Adrenal gland (tissue), 12 donors: Measurements from ENCODE around the gene ITIH5. TPM values are rescaled to one million over a fixed set of nuclear protein-coding genes. Genes with fewer than 3 reads are reported as not detected.
"Not testable (repeated sequence)": the region's sequence is repeated elsewhere in the genome, so short reads cannot be mapped to it uniquely, and the experiment has no call there.

ENCODE experiments used
- DNase-seq, 7 donors: peaks; one replicate each; pipeline ENCODE4 v3.0.0-alpha.2; 2019 to 2020
- H3K27ac ChIP-seq, 5 donors: fragments of 200-600 bp; sonication (generic) in 4 of 5; 1 replicate in 3 of 5; 2 replicates in 2 of 5; pipeline versions ENCODE4 v1.5.1 to v1.8.0; 2016 to 2020; ENCODE audit warnings: mild to moderate bottlenecking in 1 of 5
- H3K27me3 ChIP-seq: fragments of 200-600 bp; 2 replicates; pipeline ENCODE4 v1.8.0; 2021
- H3K36me3 ChIP-seq, 2 donors: fragments of 200-600 bp; replicated peaks in 1 of 2; 1 replicate in 1 of 2; 2 replicates in 1 of 2; pipeline versions ENCODE4 v1.5.1 to v1.8.0; 2018 to 2022
- H3K4me1 ChIP-seq, 2 donors: fragments of 200-600 bp; replicated peaks in 1 of 2; 1 replicate in 1 of 2; 2 replicates in 1 of 2; pipeline versions ENCODE4 v1.5.1 to v1.8.0; 2018 to 2021
- H3K4me3 ChIP-seq, 4 donors: fragments of 200-600 bp; sonication (generic) in 3 of 4; one replicate each; pipeline ENCODE4 v1.5.1; 2016 to 2018
- H3K9me3 ChIP-seq, 3 donors: fragments of 200-600 bp; sonication (generic) in 1 of 3; replicated peaks in 1 of 3; 1 replicate in 2 of 3; 2 replicates in 1 of 3; pipeline versions ENCODE4 v1.5.1 to v1.8.0; 2016 to 2021
- CTCF ChIP-seq, 6 experiments: fragments of 450-650 bp in 4 of 6; fragments of 200-600 bp in 2 of 6; sonication (generic) in 1 of 6; IDR thresholded peaks; 1 replicate in 5 of 6; 2 replicates in 1 of 6; pipeline versions ENCODE4 v1.5.1 to v1.8.0; 2016 to 2021; ENCODE audit warnings: antibody characterized with exemption in 6 of 6, mild to moderate bottlenecking in 2 of 6, moderate library complexity in 1 of 6
- POLR2A ChIP-seq, 2 donors: fragments of 450-650 bp; IDR thresholded peaks; one replicate each; pipeline ENCODE4 v1.6.1; 2017; ENCODE audit warnings: antibody characterized with exemption in 2 of 2, mild to moderate bottlenecking in 2 of 2, moderate library complexity in 1 of 2
- WGBS, 4 donors: extraction: QIAGEN DNeasy Blood & Tissue Kit in 2 of 4; methylation state at CpG; one replicate each; pipeline versions ENCODE4 v1.1.5 to v1.1.7; 2013 to 2017; 5-methylcytosine and 5-hydroxymethylcytosine counted together
- intact Hi-C, 2 donors: fragments of 100-400 bp; cut with DNase I; formaldehyde crosslinking; loops; one replicate each; pipeline versions ENCODE4 v1.14.1 to v1.15.0; 2022 to 2023
- polyA plus RNA-seq, 3 donors: library from polyadenylated mRNA; stranded (reverse); fragments of 200-250 nt in 2 of 3; fragments of 350-450 nt in 1 of 3; fragmentation: Illumina TruSeq in 1 of 3; extraction: RNeasy Lipid Tissue Mini Kit (QIAGEN cat#74804) in 1 of 3; gene quantifications; one replicate each; pipeline ENCODE4 v1.2.3, GENCODE V29; 2013 to 2014
- total RNA-seq, 9 donors: library from RNA; depleted of rRNA in 4 of 9; stranded (reverse); fragments of >200 nt in 4 of 9; fragments of 120-200 nt in 1 of 9; fragmentation: NEBNext Ultra II Directional in 1 of 9; extraction: Animal tissue kit (Norgen Biotek cat#: 25700) in 1 of 9; gene quantifications; one replicate each; pipeline versions ENCODE4 v1.1.0 to v1.2.4, GENCODE V29; 2013 to 2023
- donor health status: healthy with polysubstance abuse.
- donor health status: Bipolar disorder and iron deficiency.
- donor health status: DM: yes; HTN: yes; CAD: no.
- donor health status: DM: no; HTN: no; CAD: no.
- donor health status: DM: no; HTN: no; CAD: no.
- donor health status: DM: yes; HTN: yes; CAD: no.

ITIH5 gene
- total and polyA plus RNA-seq, 12 donors, result 0.66 to 6.2 (median 1.7) TPM

- peaks cover 10% of the 10 kb centered on the region for H3K27me3 ChIP-seq
- WGBS, 4 donors, result 56 to 76% (median 69%) methylated on average over 2 of the region's 2 CpGs
- H3K36me3 ChIP-seq, result no peaks in the 10 kb centered on the region
- no peaks in the 10 kb centered on the region for H3K4me1 ChIP-seq
- intact Hi-C loops, result no loop called here
- no peak overlapping the region for H3K27ac ChIP-seq
- no peaks in the 10 kb centered on the region for H3K9me3 ChIP-seq
- DNase-seq, result no peak
- TF ChIP-seq CTCF (IDR thresholded peaks at IDR 0.05) (no peak), POLR2A (IDR thresholded peaks at IDR 0.05) (no peak)
- H3K4me3 ChIP-seq, result no peak overlapping the region
These were observed 9.2 kb downstream of the ITIH5 start for GRCh38 chr10:7657552-7657951.

GRCh38 chr10:7657079-7657478, 9.7 kb downstream of the ITIH5 start:
- H3K36me3 ChIP-seq, H3K4me3 ChIP-seq, H3K9me3 ChIP-seq, intact Hi-C loops, DNase-seq, H3K27ac ChIP-seq, H3K4me1 ChIP-seq, H3K27me3 ChIP-seq: not testable (repeated sequence)
- WGBS, 4 donors, result 81 to 86% (median 83%) methylated on average over 11 of the region's 11 CpGs

- DNase-seq, result no peak
- Histone ChIP-seq H3K9me3 (no peaks in the 10 kb centered on the region), H3K4me3 (no peak overlapping the region), H3K4me1 (no peaks in the 10 kb centered on the region), H3K36me3 (no peaks in the 10 kb centered on the region), H3K27me3 (peaks cover 10% of the 10 kb centered on the region), H3K27ac (no peak overlapping the region)
- intact Hi-C loops, result no loop called here
- 79 to 86% (median 85%) methylated on average over 7 of the region's 7 CpGs for whole genome bisulfite sequencing, 4 donors
- TF ChIP-seq CTCF (IDR thresholded peaks at IDR 0.05) (no peak), POLR2A (IDR thresholded peaks at IDR 0.05) (no peak)
These were observed 14.8 kb downstream of the ITIH5 start for GRCh38 chr10:7651853-7652470.

- Histone ChIP-seq H3K27ac (no peak overlapping the region), H3K9me3 (no peaks in the 10 kb centered on the region), H3K4me3 (no peak overlapping the region), H3K4me1 (no peaks in the 10 kb centered on the region), H3K27me3 (peaks cover 10% of the 10 kb centered on the region), H3K36me3 (no peaks in the 10 kb centered on the region)
- WGBS, 4 donors, result 71 to 79% (median 75%) methylated on average over 6 of the region's 6 CpGs
- intact Hi-C loops, result no loop called here
- no peak for DNase-seq
- TF ChIP-seq CTCF (IDR thresholded peaks at IDR 0.05) (no peak), POLR2A (IDR thresholded peaks at IDR 0.05) (no peak)
These were observed 17.0 kb downstream of the ITIH5 start for GRCh38 chr10:7649673-7650300.
